ENCODE data around the gene KIF4A.

DNA sequence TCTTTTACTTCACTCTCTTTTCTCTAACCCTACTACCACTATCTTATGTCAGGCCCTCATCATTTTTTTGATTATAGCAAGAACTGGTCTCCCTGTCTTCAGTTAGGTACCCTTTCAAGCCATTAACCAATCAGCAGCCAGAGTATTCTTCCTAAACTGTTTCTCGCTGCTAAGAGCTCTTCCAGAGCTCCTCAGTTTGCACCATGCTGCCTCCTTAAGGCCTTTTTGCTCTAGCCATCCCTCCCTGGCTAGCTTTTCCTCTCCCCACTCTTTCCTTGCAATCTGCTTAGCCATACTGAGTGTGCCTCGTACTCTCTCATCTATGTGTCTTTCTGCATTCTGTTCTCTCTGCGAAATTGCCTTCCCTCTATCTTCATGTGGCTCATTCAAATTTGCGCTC is 32.9 kb downstream of the KIF4A start:
- TF ChIP-seq, protein P1, sequence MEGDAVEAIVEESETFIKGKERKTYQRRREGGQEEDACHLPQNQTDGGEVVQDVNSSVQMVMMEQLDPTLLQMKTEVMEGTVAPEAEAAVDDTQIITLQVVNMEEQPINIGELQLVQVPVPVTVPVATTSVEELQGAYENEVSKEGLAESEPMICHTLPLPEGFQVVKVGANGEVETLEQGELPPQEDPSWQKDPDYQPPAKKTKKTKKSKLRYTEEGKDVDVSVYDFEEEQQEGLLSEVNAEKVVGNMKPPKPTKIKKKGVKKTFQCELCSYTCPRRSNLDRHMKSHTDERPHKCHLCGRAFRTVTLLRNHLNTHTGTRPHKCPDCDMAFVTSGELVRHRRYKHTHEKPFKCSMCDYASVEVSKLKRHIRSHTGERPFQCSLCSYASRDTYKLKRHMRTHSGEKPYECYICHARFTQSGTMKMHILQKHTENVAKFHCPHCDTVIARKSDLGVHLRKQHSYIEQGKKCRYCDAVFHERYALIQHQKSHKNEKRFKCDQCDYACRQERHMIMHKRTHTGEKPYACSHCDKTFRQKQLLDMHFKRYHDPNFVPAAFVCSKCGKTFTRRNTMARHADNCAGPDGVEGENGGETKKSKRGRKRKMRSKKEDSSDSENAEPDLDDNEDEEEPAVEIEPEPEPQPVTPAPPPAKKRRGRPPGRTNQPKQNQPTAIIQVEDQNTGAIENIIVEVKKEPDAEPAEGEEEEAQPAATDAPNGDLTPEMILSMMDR (conservative IDR thresholded peaks at IDR 0.05; ENCODE audit: low read depth, low read length) = no peak
- TF ChIP-seq EZH2 (IDR thresholded peaks at IDR 0.05; ENCODE audit: low read length, unreplicated experiment) (no peak), EZH2phosphoT487 (IDR thresholded peaks at IDR 0.05; ENCODE audit: borderline replicate concordance, low read length) (no peak)

Data from PC-3 (cell line).